HepG2 (cell line): ENCODE results near the gene METRNL. TPM values are rescaled to one million over a fixed set of nuclear protein-coding genes. Genes with fewer than 3 reads are reported as not detected.

ENCODE experiments used
- ATAC-seq: fragments of 200-7000 bp; cut with Tn5 transposase; 3 replicates; pipeline ENCODE4 v1.9.1; 2020; ENCODE audit warnings: mild to moderate bottlenecking, moderate library complexity
- BruUV-seq: library from RNA; stranded (reverse); fragments of 400-500 nt; replicated peaks from 2 replicates; lab custom pipeline; 2021; lab: Mats Ljungman, UMichigan
- CTCF ChIA-PET: fragments of 300-600 bp; formaldehyde crosslinking; extraction: SDS; loops from one replicate; lab custom pipeline; 2021; ENCODE audit warnings: low total read pairs, inconsistent platforms, low intra/inter-chr PET ratio; lab: Yijun Ruan, JAX
- POLR2A ChIA-PET: fragments of 350-600 bp; sonication (Branson Sonifier 250); formaldehyde crosslinking; loops from one replicate; lab custom pipeline; 2020; ENCODE audit warnings: antibody characterized with exemption, inconsistent platforms; lab: Yijun Ruan, JAX
- DNase-seq: peaks from one replicate; pipeline ENCODE4 v3.0.0-alpha.2; 2015; ENCODE audit warnings: low spot score
- FAIRE-seq: peaks from 3 replicates; lab custom pipeline; 2011; peaks lifted over from hg19 to GRCh38; lab: Jason Lieb, UNC
- H2AFZ ChIP-seq: one replicate; pipeline ENCODE4 v1.6.1; 2011; ENCODE audit warnings: low read length, inconsistent platforms
- H3K27ac ChIP-seq: fragments of 300-600 bp; 3 replicates; pipeline ENCODE4 v1.8.0; 2011; ENCODE audit warnings: mixed run types, mild to moderate bottlenecking, mixed read lengths, low read length, inconsistent platforms; ENCODE audit not compliant: insufficient read depth; ENCODE audit errors: extremely low read length
- H3K27me3 ChIP-seq, 2 experiments: fragments of 200-600 bp in 1 of 2; 2 replicates in 1 of 2; 3 replicates in 1 of 2; pipeline versions ENCODE4 v1.6.0 to v1.8.0; 2011; ENCODE audit warnings: low read length in 2 of 2, mild to moderate bottlenecking in 2 of 2, moderate library complexity in 2 of 2, inconsistent platforms in 1 of 2; ENCODE audit not compliant: insufficient read depth in 2 of 2, control insufficient read depth in 1 of 2
- H3K36me3 ChIP-seq, 2 experiments: fragments of 200-600 bp in 1 of 2; replicated peaks in 1 of 2; 2 replicates in 1 of 2; 3 replicates in 1 of 2; pipeline versions ENCODE4 v1.5.1 to v1.8.0; 2011; ENCODE audit warnings: low read length in 2 of 2, inconsistent platforms in 1 of 2; ENCODE audit not compliant: insufficient read depth in 2 of 2, control insufficient read depth in 1 of 2
- H3K4me1 ChIP-seq: 2 replicates; pipeline ENCODE4 v1.5.1; 2012; ENCODE audit warnings: low read length, inconsistent platforms; ENCODE audit not compliant: insufficient read depth
- H3K4me2 ChIP-seq: 2 replicates; pipeline ENCODE4 v1.6.0; 2011; ENCODE audit warnings: low read depth, low read length, inconsistent platforms
- H3K4me3 ChIP-seq, 3 experiments: fragments of 200-600 bp in 1 of 3; sonication (generic), shearing (Covaris generic) in 1 of 3; replicated peaks in 1 of 3; 2 replicates each; pipeline ENCODE4 v1.5.1; 2011 to 2016; ENCODE audit warnings: low read length in 3 of 3, inconsistent platforms in 2 of 3, low read depth in 2 of 3, mild to moderate bottlenecking in 2 of 3, control low read depth in 1 of 3, mixed read lengths in 1 of 3; ENCODE audit not compliant: insufficient read depth in 1 of 3
- H3K79me2 ChIP-seq: one replicate; pipeline ENCODE4 v1.6.1; 2011; ENCODE audit warnings: low read length, inconsistent platforms; ENCODE audit not compliant: insufficient read depth
- H3K9ac ChIP-seq: 2 replicates; pipeline ENCODE4 v1.6.0; 2011; ENCODE audit warnings: mild to moderate bottlenecking, low read depth, low read length, inconsistent platforms; ENCODE audit not compliant: insufficient read depth
- H3K9me3 ChIP-seq: 2 replicates; pipeline ENCODE4 v1.5.1; 2012; ENCODE audit warnings: mild to moderate bottlenecking, low read length
- H4K20me1 ChIP-seq: 2 replicates; pipeline ENCODE4 v1.6.0; 2011; ENCODE audit warnings: inconsistent platforms, mild to moderate bottlenecking, low read length, moderate library complexity; ENCODE audit not compliant: insufficient read depth
- CBFB ChIP-seq: sonication (generic); formaldehyde crosslinking; IDR thresholded peaks from 2 replicates; pipeline ENCODE4 v1.4.0; 2020; ENCODE audit warnings: missing genetic modification reagents
- HMG20A ChIP-seq: IDR thresholded peaks from 2 replicates; pipeline ENCODE4 v1.6.1; 2016; ENCODE audit warnings: borderline replicate concordance
- HNF4A ChIP-seq: sonication (generic); formaldehyde crosslinking; IDR thresholded peaks from 2 replicates; pipeline ENCODE4 v1.4.0; 2020; ENCODE audit warnings: missing genetic modification reagents
- KAT7 ChIP-seq: IDR thresholded peaks from 2 replicates; pipeline ENCODE4 v1.6.1; 2018; ENCODE audit warnings: borderline replicate concordance, missing compliant biosample characterization
- KDM2A ChIP-seq: sonication (generic); formaldehyde crosslinking; IDR thresholded peaks from 2 replicates; pipeline ENCODE4 v1.4.0; 2020; ENCODE audit warnings: low read depth, missing genetic modification reagents, borderline replicate concordance
- RNF2 ChIP-seq: fragments of 450-650 bp; conservative IDR thresholded peaks from 2 replicates; pipeline ENCODE4 v1.6.1; 2016; ENCODE audit warnings: low read depth
- STAG1 ChIP-seq: sonication (generic); formaldehyde crosslinking; IDR thresholded peaks from 2 replicates; pipeline ENCODE4 v1.4.0; 2020; ENCODE audit warnings: missing genetic modification reagents
- ZNF160 ChIP-seq: sonication (generic); formaldehyde crosslinking; IDR thresholded peaks from 2 replicates; pipeline ENCODE4 v1.8.0; 2022; ENCODE audit warnings: mild to moderate bottlenecking, inconsistent platforms, missing genetic modification reagents
- ZNF367 ChIP-seq: sonication (generic); formaldehyde crosslinking; IDR thresholded peaks from 2 replicates; pipeline ENCODE4 v1.4.0; 2020; ENCODE audit warnings: missing genetic modification reagents, borderline replicate concordance
- ZNF713 ChIP-seq: sonication (generic); formaldehyde crosslinking; IDR thresholded peaks from 2 replicates; pipeline ENCODE4 v1.4.0; 2020; ENCODE audit warnings: mild to moderate bottlenecking, missing genetic modification reagents
- ZNF772 ChIP-seq: sonication (generic); formaldehyde crosslinking; IDR thresholded peaks from 2 replicates; pipeline ENCODE4 v1.5.0; 2020; ENCODE audit warnings: mild to moderate bottlenecking, missing genetic modification reagents
- WGBS: methylation state at CpG from one replicate; pipeline ENCODE4 v1.1.6; 2017; ENCODE audit warnings: low lambda C conversion rate; 5-methylcytosine and 5-hydroxymethylcytosine counted together
- in situ Hi-C: cut with HindIII; loops from 2 replicates; pipeline ENCODE4 v1.10.0; 2017; ENCODE audit warnings: low pct_unique_long_range_greater_than_20kb; ENCODE audit not compliant: extremely low pct_ligation_motif_present
- intact Hi-C: fragments of 100-400 bp; cut with micrococcal nuclease; formaldehyde crosslinking; loops from one replicate; pipeline ENCODE4 v1.10.0; 2022; ENCODE audit not compliant: unreplicated experiment
- polyA plus RNA-seq, 8 experiments: library from polyadenylated mRNA; depleted of rRNA in 3 of 8; stranded (reverse) in 7 of 8; unstranded in 1 of 8; fragments of >200 nt; fragmentation: Illumina TruSeq in 4 of 8; extraction: Trizol in 4 of 8; gene quantifications; 2 replicates each; pipeline versions ENCODE4 v1.2.1 to v1.2.3, GENCODE V29; 2011 to 2016; ENCODE audit warnings: low read depth in 4 of 8, missing spikeins in 1 of 8, mixed read lengths in 1 of 8; ENCODE audit not compliant: insufficient read depth in 1 of 8
- total RNA-seq, 5 experiments: library from RNA; depleted of rRNA; stranded (reverse); fragments of >200 nt; fragmentation: Illumina TruSeq; extraction: Trizol; gene quantifications; 2 replicates each; pipeline ENCODE4 v1.2.3, GENCODE V29; 2016; ENCODE audit warnings: low read depth in 1 of 5
- TF ChIP-seq, protein P1 (sequence below): sonication (generic); formaldehyde crosslinking; IDR thresholded peaks from 2 replicates; pipeline ENCODE4 v1.5.0; 2020; ENCODE audit warnings: mild to moderate bottlenecking, missing genetic modification reagents, moderate library complexity
- TF ChIP-seq, protein P2 (sequence below): sonication (generic); formaldehyde crosslinking; IDR thresholded peaks from 2 replicates; pipeline ENCODE4 v1.5.0; 2020; ENCODE audit warnings: mild to moderate bottlenecking, missing genetic modification reagents, borderline replicate concordance

Gene METRNL
- total and polyA plus RNA-seq, 2 of the 13 experiments (the other 11 are each of a cell fraction or from before 2014, with no cell fraction given), result 0.66 to 0.84 TPM

DNA sequence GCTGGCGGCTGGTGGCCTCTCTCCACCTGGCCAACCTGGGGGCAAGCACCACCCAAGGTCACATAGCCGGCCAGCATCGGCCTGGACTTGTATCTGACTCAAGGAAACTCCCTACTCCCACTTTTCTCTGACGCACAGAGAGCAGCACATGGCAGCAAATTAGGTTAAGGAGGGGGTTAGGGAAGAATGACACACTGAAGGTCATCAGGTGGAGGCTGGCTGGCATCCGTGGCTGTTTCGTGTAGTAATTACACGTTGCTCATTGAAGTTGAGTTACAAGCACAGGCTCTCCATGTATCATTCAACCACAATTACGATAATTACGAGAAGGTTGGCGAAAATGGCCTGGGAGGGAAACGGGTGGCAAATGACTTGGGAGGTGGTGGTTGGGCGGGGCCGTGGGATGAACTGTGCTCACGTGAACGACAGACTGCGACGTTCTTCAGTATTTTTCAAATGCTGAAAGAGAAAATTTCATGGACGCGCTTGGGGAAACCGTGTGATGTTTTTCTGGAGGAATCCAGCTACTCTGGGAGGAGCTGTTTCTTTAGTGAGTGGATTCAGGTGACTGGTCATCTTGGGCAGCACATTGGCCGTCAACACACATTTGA is 4.0 kb upstream of the METRNL start:
- BruUV-seq, result no TSS peak
- Histone ChIP-seq H3K4me1 (peaks cover 9% of the 10 kb centered on the region), H3K9ac (no peak overlapping the region), H3K4me2 (no peak overlapping the region), H3K27ac (no peak overlapping the region), H3K9me3 (no peaks in the 10 kb centered on the region), H3K36me3 (no peaks in the 10 kb centered on the region), H3K79me2 (no peaks in the 10 kb centered on the region), H3K4me3 (no peak overlapping the region), H4K20me1 (peaks cover 10% of the 10 kb centered on the region; the same call in 1 of the 2 replicates), H3K27me3 (peaks cover 48 to 85% of the 10 kb centered on the region in 2 experiments), H2AFZ (no peak overlapping the region)
- in situ Hi-C loops (no loop called here), intact Hi-C loops (no loop called here)
- DNase-seq, result no peak
- POLR2A ChIA-PET, result no interaction called here
- no peak for FAIRE-seq
- ATAC-seq, result no peak
- TF ChIP-seq RNF2, result 0 out of 2 replicates have a peak, but pooled peaks have one; percentile 26
- TF ChIP-seq HNF4A (CRISPR knock-in tag), result no peak
- WGBS, result 41% methylated on average over 21 of the region's 21 CpGs
- CTCF ChIA-PET, result no interaction called here

DNA sequence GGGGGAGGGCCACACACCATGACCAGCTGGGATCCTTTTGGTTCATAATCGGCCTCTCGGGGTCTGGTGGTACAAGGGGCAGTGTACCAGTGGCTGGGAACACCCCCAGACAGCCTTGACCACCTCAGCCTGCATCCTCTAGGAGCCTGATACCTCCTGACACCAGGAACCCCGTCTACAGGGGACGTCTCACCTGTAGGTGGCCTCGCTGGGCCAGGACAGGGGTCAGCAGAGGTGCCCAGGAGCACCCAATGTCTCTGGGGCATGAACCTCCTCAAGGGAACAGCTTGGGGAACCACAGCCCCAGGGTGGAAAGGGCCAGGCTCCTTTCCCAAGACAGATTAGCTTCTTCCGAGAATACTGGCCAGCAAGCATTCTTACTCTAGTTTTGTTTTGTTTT is 2.5 kb upstream of the METRNL start:
- intact Hi-C loops, result no loop called here
- H3K27ac ChIP-seq, result no peak overlapping the region
- ATAC-seq, result peak; percentile 56
- TF ChIP-seq ZNF713 (CRISPR knock-in tag) (no peak), KDM2A (peak; percentile 27; the same call in 1 of the 2 replicates), ZNF160 (no peak), CBFB (CRISPR knock-in tag) (0 out of 2 replicates have a peak, but pooled peaks have one; percentile 32), ZNF367 (CRISPR knock-in tag) (no peak), KAT7 (CRISPR knock-in tag) (no peak), HMG20A (CRISPR knock-in tag) (no peak), ZNF772 (no peak), STAG1 (CRISPR knock-in tag) (peak; percentile 83)
- TF ChIP-seq, protein P1, sequence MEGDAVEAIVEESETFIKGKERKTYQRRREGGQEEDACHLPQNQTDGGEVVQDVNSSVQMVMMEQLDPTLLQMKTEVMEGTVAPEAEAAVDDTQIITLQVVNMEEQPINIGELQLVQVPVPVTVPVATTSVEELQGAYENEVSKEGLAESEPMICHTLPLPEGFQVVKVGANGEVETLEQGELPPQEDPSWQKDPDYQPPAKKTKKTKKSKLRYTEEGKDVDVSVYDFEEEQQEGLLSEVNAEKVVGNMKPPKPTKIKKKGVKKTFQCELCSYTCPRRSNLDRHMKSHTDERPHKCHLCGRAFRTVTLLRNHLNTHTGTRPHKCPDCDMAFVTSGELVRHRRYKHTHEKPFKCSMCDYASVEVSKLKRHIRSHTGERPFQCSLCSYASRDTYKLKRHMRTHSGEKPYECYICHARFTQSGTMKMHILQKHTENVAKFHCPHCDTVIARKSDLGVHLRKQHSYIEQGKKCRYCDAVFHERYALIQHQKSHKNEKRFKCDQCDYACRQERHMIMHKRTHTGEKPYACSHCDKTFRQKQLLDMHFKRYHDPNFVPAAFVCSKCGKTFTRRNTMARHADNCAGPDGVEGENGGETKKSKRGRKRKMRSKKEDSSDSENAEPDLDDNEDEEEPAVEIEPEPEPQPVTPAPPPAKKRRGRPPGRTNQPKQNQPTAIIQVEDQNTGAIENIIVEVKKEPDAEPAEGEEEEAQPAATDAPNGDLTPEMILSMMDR (CRISPR knock-in tag), result peak; percentile 76
- TF ChIP-seq, protein P2, sequence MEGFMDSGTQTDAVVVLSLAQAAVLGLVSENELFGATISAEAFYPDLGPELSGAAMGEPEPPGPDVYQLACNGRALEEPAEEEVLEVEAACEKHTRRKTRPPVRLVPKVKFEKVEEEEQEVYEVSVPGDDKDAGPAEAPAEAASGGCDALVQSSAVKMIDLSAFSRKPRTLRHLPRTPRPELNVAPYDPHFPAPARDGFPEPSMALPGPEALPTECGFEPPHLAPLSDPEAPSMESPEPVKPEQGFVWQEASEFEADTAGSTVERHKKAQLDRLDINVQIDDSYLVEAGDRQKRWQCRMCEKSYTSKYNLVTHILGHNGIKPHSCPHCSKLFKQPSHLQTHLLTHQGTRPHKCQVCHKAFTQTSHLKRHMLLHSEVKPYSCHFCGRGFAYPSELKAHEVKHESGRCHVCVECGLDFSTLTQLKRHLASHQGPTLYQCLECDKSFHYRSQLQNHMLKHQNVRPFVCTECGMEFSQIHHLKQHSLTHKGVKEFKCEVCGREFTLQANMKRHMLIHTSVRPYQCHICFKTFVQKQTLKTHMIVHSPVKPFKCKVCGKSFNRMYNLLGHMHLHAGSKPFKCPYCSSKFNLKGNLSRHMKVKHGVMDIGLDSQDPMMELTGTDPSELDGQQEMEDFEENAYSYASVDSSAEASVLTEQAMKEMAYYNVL, result no peak

More for the DNA sequence above, 2.5 kb upstream of the METRNL start:
- Histone ChIP-seq H3K4me2 (no peak overlapping the region), H3K4me1 (peaks cover 14% of the 10 kb centered on the region), H2AFZ (no peak overlapping the region), H3K27me3 (peaks cover 52 to 82% of the 10 kb centered on the region in 2 experiments), H3K4me3 (no peak overlapping the region), H3K9ac (no peak overlapping the region), H3K9me3 (no peaks in the 10 kb centered on the region), H3K36me3 (no peaks in the 10 kb centered on the region), H3K79me2 (no peaks in the 10 kb centered on the region), H4K20me1 (peaks cover 22% of the 10 kb centered on the region; the same call in 1 of the 2 replicates)
- no peak for FAIRE-seq
- no peak for DNase-seq
- 8% methylated on average over 6 of the region's 6 CpGs for WGBS
- ChIA-PET CTCF (interaction anchor here (1.5 to 1.6 kb wide), 2 partner anchors 126 to 128 kb away, joined by 4 to 7 read pairs; no protein-coding TSS in a partner anchor), POLR2A (interaction anchor here (1.0 kb wide), 1 partner anchor 28 kb away, joined by 3 read pairs; no protein-coding TSS in a partner anchor)
- no TSS peak for BruUV-seq
- in situ Hi-C loops, result no loop called here
